CD4-positive, alpha-beta T cell treated with Interleukin-6 for 4 hours (primary cell): ENCODE data around the gene SLC11A1.

Source experiments
- DNase-seq: peaks from one replicate; pipeline ENCODE4 v3.0.0-alpha.2; 2020; ENCODE audit warnings: mixed read lengths

Gene SLC11A1, protein sequence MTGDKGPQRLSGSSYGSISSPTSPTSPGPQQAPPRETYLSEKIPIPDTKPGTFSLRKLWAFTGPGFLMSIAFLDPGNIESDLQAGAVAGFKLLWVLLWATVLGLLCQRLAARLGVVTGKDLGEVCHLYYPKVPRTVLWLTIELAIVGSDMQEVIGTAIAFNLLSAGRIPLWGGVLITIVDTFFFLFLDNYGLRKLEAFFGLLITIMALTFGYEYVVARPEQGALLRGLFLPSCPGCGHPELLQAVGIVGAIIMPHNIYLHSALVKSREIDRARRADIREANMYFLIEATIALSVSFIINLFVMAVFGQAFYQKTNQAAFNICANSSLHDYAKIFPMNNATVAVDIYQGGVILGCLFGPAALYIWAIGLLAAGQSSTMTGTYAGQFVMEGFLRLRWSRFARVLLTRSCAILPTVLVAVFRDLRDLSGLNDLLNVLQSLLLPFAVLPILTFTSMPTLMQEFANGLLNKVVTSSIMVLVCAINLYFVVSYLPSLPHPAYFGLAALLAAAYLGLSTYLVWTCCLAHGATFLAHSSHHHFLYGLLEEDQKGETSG

GRCh38 chr2:218381916-218382366 is at the start of gene SLC11A1:
Gene SLC11A1 (plus strand): TSS chr2:218382273. CDS start chr2:218382369, 96 bp downstream.
- no peak for DNase-seq

DNA sequence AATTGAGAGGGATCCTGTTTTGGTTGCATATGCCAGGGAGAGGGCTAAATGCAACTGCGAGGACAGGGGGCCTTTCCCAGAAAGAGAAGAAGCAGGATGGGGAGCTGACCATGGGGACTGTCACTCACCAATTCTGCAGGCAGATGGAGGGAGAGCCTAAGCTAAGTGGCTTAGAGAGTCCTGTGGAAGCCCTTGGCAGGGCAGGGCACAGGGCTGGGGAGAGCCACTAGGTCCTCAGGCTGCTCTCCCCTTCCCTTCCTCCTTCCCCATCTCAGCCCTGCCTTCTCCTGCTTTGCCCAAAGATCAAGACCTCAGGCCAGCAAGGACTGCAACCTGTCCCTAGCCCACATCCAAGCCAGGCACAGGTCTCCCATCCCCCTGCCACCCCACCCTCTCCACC is 49.8 kb upstream of the SLC11A1 start:
- no peak for DNase-seq

GRCh38 chr2:218332920-218333645 is 49.0 kb upstream of the SLC11A1 start:
- DNase-seq, result no peak

- no peak for DNase-seq
These were observed 47.5 kb upstream of the SLC11A1 start for GRCh38 chr2:218334531-218334930.

GRCh38 chr2:218340656-218341055 is 41.4 kb upstream of the SLC11A1 start:
- DNase-seq, result no peak

GRCh38 chr2:218341381-218341780 is 40.7 kb upstream of the SLC11A1 start:
- no peak for DNase-seq

GRCh38 chr2:218342837-218343236 is 39.2 kb upstream of the SLC11A1 start:
- DNase-seq, result no peak

DNA sequence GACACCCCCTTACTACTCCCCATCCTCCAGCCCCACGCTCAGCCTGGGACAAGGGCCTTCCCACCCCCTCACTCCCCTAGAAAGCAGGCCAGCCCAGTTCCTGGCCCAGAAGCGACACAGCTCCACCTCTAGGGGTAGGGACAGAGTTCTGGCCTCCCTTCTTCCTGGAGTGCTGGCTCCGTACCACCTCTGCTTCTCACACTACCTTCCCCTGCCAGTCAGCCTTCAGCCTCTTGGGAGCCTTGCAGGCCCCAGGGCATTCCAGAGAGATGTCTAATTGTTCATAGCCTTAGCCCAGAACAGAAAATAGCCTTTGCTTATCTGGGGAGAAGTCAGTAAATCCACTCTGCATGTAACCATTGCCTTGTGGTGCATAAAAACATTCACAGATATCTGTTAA is 38.5 kb upstream of the SLC11A1 start:
- no peak for DNase-seq

- no peak for DNase-seq
These were observed 37.9 kb upstream of the SLC11A1 start for GRCh38 chr2:218344090-218344754.

GRCh38 chr2:218344755-218345417 is 37.2 kb upstream of the SLC11A1 start:
- no peak for DNase-seq

DNA sequence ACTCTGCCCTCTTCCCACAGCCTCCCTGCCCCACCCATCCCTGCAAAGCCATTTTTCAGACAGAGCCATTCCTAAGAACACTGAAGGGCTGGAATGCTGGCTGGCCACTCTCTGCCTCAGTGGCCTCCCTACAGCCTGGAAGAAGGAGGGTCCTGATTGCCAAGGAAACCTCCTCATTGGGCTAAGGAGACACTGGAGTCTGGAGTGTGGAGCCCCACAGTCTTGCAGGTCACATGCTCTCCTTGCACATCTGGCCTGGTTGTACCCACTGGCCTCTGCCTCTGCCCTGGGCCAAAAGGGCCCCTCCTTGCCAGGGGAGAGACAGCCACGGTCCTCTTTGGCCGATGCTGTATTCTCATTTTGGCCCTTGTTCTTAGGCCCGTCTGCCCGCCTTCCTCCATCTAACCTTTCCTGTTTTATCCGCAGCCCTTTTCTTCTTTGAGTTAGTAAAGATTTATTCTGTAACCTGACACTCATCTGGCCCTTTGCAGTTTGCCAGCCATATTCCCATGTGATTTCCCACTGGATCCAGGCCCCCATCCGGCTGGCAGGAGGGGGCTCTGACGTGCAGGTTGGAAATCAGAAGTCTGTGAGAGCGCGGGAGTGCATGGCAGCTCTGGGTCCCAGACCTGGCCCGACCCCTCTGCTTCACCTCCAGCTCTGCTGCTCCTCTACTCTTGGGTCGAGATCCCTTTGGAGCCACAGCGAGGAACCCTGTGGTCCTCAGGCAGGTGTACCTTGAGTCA is 36.4 kb upstream of the SLC11A1 start:
- no peak for DNase-seq

GRCh38 chr2:218347172-218347571 is 34.9 kb upstream of the SLC11A1 start:
- no peak for DNase-seq

DNA sequence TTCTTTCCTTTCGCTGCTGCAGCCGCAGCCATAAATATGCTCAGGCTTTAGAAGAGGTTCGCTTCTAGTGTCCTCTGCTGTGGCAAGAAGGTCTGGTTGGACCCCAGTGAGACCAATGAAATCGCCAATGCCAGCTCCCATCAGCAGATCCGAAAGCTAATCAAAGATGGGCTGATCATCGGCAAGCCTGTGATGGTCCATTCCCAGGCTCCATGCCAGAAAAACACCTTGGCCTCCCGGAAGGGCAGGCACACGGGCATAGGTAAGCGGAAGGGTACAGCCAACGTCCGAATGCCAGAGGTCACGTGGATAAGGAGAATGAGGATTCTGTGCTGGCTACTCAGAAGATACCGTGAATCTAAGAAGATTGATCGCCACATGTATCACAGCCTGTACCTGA is 28.0 kb upstream of the SLC11A1 start:
- no peak for DNase-seq

DNA sequence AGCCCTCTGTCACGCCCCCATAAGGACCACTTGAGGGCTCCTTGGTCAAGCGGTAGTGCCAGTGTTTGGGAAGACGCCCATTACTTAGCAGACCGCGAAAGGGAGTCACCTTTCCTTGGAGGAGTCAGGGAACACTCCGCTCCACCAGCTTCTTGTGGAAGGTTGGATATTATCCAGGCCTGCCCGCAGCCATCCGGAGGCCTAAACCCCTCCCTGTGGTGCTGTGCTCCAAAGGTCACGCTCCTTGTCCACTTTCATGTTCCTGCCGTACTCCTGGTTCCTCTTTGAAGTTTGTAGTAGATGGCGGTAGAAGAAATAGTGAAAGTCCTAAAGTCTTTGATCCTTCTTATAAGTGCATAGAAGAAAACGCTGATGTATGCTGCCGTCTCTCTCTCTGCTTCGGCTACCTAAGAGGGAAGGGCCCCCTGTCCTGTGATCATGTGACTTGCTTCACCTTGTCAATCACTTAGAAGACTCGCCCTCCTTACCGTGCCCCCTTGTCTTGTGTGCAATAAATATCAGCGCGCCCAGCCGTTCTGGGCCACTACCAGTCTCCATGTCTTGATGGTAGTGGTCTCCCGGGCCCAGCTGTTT is 27.1 kb upstream of the SLC11A1 start:
- DNase-seq, result no peak

- no peak for DNase-seq
These were observed 24.6 kb upstream of the SLC11A1 start for GRCh38 chr2:218357236-218358177.

GRCh38 chr2:218360453-218360852 is 21.6 kb upstream of the SLC11A1 start:
- no peak for DNase-seq

GRCh38 chr2:218362606-218363005 is 19.5 kb upstream of the SLC11A1 start:
- no peak for DNase-seq

- no peak for DNase-seq
These were observed 18.3 kb upstream of the SLC11A1 start for GRCh38 chr2:218363736-218364135.

- DNase-seq, result no peak
These were observed 17.9 kb upstream of the SLC11A1 start for GRCh38 chr2:218364196-218364595.
